ENCODE data around the gene ALG10B.

DNA sequence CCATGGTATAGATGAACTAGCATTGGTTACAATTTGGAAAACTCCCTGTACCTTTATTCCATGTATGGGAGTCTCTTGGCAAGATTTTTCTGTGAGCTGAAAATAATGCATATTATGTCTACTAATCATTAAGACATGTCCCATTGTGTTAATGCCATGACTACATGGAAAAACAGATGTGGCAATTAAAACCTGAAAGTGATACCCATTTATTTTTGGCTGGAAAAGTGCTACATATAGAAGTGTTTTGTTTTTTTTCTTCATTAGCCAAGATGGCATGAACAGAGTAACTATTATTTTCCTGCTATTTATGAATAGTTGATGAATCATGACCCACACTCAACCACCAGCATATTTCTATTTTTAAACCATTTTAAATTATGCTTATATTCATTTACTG, 58.2 kb downstream of the ALG10B start:
- TF ChIP-seq, protein P1, sequence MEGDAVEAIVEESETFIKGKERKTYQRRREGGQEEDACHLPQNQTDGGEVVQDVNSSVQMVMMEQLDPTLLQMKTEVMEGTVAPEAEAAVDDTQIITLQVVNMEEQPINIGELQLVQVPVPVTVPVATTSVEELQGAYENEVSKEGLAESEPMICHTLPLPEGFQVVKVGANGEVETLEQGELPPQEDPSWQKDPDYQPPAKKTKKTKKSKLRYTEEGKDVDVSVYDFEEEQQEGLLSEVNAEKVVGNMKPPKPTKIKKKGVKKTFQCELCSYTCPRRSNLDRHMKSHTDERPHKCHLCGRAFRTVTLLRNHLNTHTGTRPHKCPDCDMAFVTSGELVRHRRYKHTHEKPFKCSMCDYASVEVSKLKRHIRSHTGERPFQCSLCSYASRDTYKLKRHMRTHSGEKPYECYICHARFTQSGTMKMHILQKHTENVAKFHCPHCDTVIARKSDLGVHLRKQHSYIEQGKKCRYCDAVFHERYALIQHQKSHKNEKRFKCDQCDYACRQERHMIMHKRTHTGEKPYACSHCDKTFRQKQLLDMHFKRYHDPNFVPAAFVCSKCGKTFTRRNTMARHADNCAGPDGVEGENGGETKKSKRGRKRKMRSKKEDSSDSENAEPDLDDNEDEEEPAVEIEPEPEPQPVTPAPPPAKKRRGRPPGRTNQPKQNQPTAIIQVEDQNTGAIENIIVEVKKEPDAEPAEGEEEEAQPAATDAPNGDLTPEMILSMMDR (IDR thresholded peaks at IDR 0.05; ENCODE audit: extremely low read depth in 1 of 2, insufficient read depth in 1 of 2, low read depth in 1 of 2, low read length in 2 of 2): no peak
- TF ChIP-seq POLR2AphosphoS5 (IDR thresholded peaks at IDR 0.05; ENCODE audit: insufficient read depth, low read depth, low read length) (no peak), EZH2 (IDR thresholded peaks at IDR 0.05; ENCODE audit: borderline replicate concordance, low read depth, low read length, severe bottlenecking) (no peak), POLR2A (IDR thresholded peaks at IDR 0.05; ENCODE audit: low read depth, low read length) (no peak), MYC (IDR thresholded peaks at IDR 0.05; ENCODE audit: low read depth, low read length) (no peak), JUN (IDR thresholded peaks at IDR 0.05; ENCODE audit: borderline replicate concordance, insufficient read depth, insufficient read length, low read depth) (no peak)
- TF ChIP-seq, protein P2, sequence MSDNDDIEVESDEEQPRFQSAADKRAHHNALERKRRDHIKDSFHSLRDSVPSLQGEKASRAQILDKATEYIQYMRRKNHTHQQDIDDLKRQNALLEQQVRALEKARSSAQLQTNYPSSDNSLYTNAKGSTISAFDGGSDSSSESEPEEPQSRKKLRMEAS (IDR thresholded peaks at IDR 0.05; ENCODE audit: insufficient read depth, insufficient read length): no peak
